Mammary epithelial cell (primary cell): ENCODE data around the gene ATP5PD.

Source experiments
- EZH2 ChIP-seq: IDR thresholded peaks from 2 replicates; pipeline ENCODE4 v1.6.1; 2012; ENCODE audit warnings: low read length, inconsistent platforms, borderline replicate concordance
- TF ChIP-seq, protein P1 (sequence below), 2 donors: IDR thresholded peaks in 1 of 2; conservative IDR thresholded peaks in 1 of 2; 2 replicates each; pipeline ENCODE4 v1.5.1; 2011 to 2012; ENCODE audit warnings: inconsistent platforms in 2 of 2, low read length in 2 of 2, mild to moderate bottlenecking in 2 of 2, control low read depth in 1 of 2, low read depth in 1 of 2; ENCODE audit not compliant: insufficient read depth in 1 of 2; ENCODE audit errors: extremely low read depth in 1 of 2

DNA sequence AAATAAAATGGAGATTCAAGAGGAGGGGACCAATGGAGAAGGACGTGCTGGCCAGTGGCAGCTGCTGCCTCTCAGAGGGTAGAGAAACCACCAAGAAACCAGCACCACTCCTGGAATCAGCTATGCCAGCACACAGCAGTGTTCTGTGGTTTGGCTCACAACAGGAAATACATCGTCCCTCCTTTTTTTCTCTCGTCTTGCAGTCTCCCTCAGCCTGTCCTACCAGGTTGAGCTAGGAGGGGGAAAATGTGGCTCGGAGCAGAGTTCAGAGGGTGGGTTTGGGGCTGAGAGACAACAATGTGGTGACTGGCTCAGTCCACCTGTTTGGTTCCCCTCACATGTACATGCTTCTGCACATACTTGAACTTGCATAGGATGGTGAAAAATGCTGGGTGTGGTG, 21.1 kb upstream of the ATP5PD start:
- TF ChIP-seq, protein P1, sequence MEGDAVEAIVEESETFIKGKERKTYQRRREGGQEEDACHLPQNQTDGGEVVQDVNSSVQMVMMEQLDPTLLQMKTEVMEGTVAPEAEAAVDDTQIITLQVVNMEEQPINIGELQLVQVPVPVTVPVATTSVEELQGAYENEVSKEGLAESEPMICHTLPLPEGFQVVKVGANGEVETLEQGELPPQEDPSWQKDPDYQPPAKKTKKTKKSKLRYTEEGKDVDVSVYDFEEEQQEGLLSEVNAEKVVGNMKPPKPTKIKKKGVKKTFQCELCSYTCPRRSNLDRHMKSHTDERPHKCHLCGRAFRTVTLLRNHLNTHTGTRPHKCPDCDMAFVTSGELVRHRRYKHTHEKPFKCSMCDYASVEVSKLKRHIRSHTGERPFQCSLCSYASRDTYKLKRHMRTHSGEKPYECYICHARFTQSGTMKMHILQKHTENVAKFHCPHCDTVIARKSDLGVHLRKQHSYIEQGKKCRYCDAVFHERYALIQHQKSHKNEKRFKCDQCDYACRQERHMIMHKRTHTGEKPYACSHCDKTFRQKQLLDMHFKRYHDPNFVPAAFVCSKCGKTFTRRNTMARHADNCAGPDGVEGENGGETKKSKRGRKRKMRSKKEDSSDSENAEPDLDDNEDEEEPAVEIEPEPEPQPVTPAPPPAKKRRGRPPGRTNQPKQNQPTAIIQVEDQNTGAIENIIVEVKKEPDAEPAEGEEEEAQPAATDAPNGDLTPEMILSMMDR (conservative IDR thresholded peaks at IDR 0.05 in 1 of 2, IDR thresholded peaks at IDR 0.05 in 1 of 2; ENCODE audit: extremely low read depth in 1 of 2, insufficient read depth in 1 of 2, low read depth in 1 of 2, low read length in 2 of 2), result no peak
- no peak for TF ChIP-seq EZH2
